HG03442 (cell line): ENCODE measurements around the gene PTPN5.
"Not testable (repeated sequence)": the region's sequence is repeated elsewhere in the genome, so short reads cannot be mapped to it uniquely, and the experiment has no call there.

Experiments used
- ATAC-seq: cut with Tn5 transposase; IDR thresholded peaks from one replicate; pipeline ENCODE4 v1.9.1; 2021; ENCODE audit warnings: mild to moderate bottlenecking, moderate library complexity; ENCODE audit not compliant: unreplicated experiment

Gene PTPN5

DNA sequence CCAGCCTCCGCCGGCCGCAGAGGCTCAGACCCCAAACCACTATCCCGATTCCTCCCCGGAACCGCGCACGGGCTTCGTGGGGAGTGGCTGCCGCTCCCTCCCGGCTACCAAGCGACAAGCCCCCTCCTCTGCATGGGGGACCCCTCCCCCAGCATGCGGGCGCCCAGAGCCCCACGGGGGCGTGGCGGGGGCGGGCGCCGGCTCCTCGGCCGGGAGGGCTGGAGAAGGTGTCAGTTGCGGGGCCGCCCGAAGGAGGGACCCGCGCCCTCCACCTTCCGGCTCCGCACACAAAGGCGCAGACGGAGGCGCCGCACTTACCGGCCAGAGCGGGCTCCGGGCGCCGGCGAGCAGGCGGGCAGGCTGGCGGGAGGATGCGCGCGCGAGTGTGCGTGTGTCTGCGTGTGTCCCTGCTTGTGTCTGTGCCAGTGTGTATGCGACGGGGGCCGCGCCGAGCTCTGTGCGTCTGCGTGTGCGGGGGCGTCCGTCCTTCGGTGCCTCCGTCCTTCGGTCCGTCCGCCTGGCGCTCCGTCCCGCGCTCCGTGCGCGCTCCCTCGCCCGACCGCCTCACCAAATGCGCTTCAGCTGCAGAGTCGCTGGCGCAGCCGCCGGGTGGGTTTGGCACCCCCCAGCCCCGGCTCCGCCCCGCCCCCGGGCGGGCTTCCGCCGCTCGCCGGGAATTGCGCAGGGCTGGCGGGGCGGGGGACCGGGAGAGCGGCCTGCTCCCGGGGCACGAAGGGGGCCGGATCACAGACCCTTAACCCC lies at the start of gene PTPN5:
TSS of gene PTPN5 (minus strand) at position 592 of the 762 bp plus-strand sequence. CDS start 19,840 bp downstream, outside the sequence.
- ATAC-seq: no peak

DNA sequence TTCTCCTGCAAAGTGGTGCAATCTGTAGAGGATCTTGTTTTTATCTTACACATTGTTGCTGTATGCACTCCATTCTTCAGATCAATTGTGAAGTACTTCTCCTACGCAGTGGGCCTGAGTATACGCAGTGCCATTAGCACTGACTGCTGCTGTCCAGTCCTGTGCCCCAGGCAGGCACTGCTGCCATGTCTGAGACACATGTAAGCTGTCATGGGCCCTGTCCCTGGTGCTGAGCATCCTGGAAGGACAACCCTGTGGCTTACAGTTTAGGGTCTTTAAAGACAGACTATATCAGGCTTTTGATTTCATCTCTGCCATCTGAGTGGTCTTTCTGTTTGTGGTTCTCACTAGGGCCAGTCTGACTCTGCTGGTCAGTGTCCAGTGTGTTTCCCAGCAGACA lies 44.8 kb upstream of the PTPN5 start:
- no peak for ATAC-seq

DNA sequence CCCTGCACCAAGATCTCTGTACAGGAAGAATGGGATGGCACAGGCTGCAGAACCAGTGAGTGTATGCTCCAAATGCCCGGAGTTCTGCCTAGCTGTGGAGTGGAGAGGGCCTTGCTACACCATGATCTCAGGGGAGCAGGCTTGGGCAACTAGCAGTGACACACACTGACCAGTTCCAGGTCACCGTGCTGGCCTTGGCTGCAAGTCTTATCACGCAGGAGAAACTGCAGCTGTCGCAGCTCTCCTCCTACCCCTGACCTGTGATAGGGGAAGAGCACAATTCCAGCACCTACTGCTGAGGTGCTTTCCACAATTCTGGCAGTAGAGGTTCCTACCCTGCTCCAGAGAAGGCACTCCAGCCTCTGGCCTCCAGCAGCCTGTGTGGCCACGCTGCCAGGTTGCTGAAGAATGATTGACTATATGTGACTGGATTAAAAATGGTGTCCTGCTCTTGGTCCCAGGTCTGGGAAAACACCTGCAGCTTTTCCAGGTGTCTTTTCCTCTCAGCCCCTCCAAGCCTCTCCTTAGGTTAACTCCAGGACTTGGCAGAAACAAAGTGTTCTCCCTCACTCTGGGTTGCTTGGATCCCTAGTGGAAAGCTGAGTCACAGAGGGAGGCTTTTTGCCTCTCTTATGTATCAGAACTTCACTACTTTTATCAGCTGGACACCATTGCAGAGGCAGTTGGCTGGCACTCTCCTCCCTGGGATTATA lies 43.3 kb upstream of the PTPN5 start:
- ATAC-seq: no peak

DNA sequence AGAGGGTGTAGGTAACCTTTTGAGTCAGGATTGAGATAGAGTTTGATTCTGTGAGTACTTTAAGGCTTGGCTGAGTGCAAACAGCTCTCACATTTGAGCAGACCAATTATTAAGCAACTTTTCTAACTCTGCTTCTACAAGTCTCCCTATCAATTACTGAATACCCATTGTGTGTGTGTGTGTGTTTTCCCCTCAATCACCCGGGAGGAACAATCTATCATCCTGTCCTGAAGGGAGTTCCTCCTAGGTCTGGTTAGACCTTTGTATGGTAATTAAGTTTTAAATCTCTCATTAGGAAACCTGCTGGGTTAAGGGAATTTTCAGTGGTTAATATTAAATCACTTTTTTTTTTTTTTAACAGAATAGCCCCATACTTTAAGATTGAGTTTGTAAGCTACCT lies 28.6 kb upstream of the PTPN5 start:
- not testable (repeated sequence) for ATAC-seq

- ATAC-seq: no peak
These were observed 12.8 kb upstream of the PTPN5 start for GRCh38 chr11:18804199-18804999.

DNA sequence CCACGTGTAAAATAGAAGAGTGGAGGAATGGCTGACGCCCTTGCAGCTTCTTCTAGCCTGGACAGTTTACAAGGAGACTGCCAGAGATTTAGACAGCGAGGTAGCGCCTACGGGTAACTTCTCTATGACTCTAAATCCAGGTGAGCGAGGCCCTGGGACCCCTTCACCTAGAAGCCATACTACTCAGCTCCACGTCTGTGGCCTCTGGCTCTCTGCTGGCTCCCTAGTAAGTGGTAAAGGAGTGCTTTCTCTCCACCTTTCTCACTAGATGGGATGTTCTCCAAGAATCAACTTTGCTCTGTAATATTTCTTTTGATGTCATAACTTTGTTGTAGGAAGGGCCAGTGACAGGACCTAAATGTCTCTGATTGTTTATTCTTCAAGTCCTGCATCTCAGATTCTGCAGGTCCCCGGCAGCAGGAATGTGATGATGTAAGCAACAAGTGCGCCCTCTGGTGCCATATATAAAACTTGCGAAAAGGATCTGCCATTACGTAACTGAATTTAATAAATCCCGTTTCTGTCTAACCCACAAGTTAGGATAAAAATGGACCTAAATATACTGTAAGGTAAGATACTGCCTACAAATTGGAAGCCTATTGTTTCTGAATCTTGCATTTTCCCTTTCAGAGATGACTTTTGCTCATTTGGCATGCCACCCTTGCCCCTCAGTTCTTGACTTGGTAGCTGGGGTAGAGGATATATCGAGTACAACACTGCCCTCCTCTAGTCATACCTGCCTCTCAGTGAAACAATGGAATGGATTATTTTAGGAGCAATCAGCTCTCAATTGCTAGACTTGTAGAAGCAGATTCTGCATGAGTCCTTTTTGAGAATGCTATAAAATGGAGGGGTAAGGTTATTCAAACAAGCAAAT lies 11.0 kb upstream of the PTPN5 start:
- ATAC-seq: no peak

DNA sequence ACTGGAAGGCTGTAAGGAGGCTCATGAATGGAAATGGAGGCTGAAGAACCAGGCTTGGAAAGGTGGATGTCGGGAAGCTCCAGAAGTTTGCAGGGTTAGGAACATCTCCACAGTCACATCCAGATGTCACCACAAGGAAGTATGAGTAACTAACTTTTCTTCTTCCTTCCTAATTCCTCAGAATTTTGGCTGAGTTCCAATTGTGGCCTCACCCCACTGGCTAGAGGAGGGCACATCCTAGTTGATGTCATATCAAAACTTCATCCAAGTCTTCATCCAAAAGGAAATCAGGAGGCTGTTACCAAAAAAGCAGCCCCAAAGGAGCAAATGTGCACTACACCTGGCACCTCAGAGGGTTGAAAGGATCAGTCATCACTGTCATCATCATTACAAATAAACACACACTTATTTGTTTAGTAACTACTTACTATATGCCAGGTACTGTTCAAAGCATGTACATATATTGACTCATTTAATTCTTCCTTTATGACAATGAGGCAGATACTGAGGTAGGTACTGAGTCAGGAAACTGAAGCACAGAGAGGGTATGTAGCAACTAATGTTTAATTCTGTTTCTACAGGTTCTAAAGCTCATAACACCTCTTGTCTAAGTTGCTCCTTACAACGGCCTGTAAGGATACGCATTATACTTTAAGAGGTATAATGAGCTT lies 7.3 kb upstream of the PTPN5 start:
- ATAC-seq: no peak

DNA sequence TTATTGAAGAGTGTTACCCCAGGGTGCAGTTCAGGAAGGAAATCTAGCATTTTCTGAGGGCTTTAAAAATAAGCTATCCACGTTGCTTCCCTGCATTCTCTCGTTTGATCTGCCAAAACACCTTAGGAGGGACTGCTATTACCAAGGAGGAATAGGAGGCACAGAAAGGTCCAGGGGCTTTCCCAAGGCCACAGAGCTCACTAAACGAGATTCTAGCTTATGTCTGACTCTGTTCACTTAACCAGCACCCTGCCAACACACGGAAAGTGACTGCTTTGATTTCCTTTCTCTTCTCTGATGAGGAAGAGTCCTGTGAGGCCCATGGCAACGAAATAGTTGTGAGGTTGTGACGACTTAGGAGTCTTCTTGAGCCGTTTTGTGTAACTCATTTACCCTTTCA lies 3.4 kb upstream of the PTPN5 start:
- no peak for ATAC-seq

GRCh38 chr11:18792827-18793226 lies 1.2 kb upstream of the PTPN5 start:
- no peak for ATAC-seq

- no peak for ATAC-seq
These were observed 501 bp upstream of the PTPN5 start for GRCh38 chr11:18791969-18792628.

DNA sequence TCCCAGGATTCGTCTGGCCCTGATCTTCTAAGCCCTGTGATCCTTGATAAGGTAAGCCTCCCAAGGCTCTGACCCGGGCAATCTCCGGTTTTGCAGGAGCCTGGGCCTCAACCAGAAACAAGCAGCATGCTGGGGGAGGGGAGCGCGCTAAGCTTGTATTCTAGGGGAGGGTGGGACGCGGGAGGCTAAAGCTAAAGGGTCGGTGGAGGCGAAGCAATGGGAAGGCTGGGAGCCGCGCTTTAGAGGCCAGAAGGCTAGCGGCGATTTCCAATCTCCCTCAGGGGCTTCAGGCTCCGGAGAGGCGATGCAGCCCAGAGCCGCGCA lies 753 bp downstream of the PTPN5 start:
- ATAC-seq: no peak

GRCh38 chr11:18789942-18790341 lies 1.7 kb downstream of the PTPN5 start:
- ATAC-seq: no peak

- no peak for ATAC-seq
These were observed 6.2 kb downstream of the PTPN5 start for GRCh38 chr11:18785411-18785810.

DNA sequence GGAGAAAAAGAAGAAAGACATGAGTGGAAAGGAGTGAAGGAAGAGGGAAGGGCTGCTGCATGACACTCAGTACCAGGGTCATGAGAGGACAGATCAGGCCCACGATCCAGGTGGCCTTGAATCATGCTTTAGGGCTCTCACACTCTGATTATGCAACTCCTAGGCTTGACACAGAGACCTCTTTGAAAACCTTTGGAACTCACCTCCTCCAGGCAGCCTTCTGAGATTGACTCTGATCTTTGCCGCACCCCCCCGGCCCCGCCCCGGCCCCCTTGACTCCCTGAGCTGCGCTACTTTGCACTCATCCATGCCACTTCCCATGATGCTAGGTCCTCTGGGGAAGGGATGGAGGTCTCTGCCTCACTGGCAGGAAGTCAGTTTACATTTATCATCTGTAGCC lies 10.7 kb downstream of the PTPN5 start:
- ATAC-seq: no peak

DNA sequence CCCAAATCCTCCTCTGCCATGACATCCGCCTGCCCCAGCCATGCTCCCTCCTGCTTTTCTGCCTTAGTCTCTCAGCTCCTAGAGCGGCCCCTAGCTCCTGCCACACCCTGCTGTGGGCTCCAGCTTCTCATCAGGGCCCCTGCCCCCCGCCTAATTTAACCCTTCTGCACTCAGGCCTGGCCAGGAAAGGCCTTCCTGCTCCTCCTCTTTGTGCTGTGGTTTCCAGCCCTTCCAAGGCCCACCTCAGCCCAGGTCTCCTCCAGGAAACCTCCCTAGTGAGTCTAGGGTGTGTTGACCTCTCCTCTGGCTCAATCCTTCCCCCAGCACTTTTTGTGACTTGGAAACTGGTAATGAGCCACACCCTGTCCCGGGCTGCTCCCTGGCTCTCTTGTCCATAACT lies 11.3 kb downstream of the PTPN5 start:
- ATAC-seq: no peak

GRCh38 chr11:18778468-18778867 lies 13.1 kb downstream of the PTPN5 start:
- ATAC-seq: no peak

GRCh38 chr11:18776324-18776723 lies 15.3 kb downstream of the PTPN5 start:
- no peak for ATAC-seq

DNA sequence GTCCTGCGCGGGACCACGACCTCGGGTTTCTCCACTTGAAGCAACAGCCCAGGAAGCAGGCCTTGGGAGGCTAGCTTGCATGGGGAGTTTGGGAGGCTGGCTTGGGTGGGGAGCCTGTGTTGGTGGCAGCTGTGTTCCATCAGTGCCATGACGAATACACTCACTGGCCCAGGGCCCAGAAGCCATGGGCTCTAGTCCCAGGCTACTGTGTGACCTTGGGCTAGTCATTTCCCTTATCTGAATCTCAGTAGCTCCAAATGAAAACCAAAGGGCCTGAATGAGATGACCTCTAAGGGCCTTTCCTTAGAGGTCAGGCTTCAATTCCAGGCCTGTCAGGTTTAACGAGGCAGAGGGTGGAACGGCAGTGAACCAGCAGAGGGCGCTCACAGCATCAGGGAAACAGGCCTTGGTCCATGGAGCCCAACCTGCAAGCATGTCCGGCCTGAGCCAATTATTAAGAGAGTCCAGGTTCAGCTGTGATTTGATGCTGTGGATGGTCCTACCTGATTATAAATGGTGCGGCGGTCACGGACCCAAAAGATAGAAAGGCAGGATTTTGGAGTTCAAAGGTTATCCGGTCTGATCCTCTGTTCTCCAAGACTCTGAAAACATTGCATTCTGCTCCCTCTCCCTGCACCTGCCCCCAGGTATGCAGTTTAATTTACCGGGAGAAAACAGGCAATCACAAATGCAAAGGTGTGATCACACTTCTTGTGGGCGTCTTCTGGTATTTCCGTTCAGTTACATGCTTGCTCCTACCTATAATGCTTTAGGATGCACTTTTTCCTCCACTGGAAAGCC lies 15.9 kb downstream of the PTPN5 start:
- peak; percentile 78 for ATAC-seq

DNA sequence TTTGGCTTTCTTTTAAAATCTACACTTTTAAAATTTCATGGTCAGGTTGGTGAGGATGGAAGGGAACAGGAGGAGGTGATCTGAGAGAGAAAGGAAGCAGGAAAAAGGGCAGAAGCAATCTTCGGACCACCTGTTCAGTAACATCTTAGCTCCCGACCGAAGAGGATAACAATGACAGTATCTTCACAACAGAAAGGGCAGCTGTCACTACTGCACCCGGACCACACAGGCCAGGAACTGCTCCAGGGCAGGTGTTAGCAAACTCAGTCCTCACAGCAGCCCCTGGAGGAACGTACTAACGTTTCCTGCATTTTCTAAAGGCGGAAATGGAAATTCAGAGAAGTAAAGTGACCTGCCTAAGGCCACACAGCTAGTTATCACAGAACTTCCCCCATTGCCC lies 16.8 kb downstream of the PTPN5 start:
- no peak for ATAC-seq
